ENCODE data around the gene SORL1-AS1.

DNA sequence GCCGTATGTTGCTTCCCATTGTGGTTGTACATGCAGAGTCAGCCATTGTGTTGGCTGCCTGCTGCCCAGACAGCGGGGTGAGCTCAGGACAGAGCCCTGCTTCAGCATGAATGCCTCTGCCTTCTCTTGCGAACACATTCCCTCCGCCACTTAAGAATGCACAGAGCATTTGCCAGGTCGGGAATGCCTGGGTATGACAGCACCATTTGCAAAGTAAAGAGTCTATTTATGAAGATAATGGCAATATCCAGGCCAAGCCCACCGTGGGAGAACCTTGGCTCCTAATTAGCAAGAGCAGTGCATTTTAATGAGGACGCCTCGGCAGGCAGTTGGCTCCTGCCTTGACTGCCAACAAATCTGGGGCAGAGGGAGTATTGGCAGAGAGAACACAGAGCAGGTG lies 63.1 kb downstream of the SORL1-AS1 start:
- TF ChIP-seq, protein P1, sequence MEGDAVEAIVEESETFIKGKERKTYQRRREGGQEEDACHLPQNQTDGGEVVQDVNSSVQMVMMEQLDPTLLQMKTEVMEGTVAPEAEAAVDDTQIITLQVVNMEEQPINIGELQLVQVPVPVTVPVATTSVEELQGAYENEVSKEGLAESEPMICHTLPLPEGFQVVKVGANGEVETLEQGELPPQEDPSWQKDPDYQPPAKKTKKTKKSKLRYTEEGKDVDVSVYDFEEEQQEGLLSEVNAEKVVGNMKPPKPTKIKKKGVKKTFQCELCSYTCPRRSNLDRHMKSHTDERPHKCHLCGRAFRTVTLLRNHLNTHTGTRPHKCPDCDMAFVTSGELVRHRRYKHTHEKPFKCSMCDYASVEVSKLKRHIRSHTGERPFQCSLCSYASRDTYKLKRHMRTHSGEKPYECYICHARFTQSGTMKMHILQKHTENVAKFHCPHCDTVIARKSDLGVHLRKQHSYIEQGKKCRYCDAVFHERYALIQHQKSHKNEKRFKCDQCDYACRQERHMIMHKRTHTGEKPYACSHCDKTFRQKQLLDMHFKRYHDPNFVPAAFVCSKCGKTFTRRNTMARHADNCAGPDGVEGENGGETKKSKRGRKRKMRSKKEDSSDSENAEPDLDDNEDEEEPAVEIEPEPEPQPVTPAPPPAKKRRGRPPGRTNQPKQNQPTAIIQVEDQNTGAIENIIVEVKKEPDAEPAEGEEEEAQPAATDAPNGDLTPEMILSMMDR (IDR thresholded peaks at IDR 0.05; ENCODE audit: low read depth, low read length) = no peak
- no peak for TF ChIP-seq EZH2phosphoT487 (IDR thresholded peaks at IDR 0.05; ENCODE audit: low read depth)

Data from OCI-LY3 (cell line).